Gastroesophageal sphincter (tissue), 3 donors: ENCODE measurements around the gene CSRNP3.

Source experiments
- EP300 ChIP-seq: sonication (generic); formaldehyde crosslinking; IDR thresholded peaks from one replicate; pipeline ENCODE4 v1.6.1; 2017; ENCODE audit warnings: antibody characterized with exemption, mild to moderate bottlenecking
- POLR2A ChIP-seq, 2 donors: fragments of 450-650 bp; IDR thresholded peaks; one replicate each; pipeline ENCODE4 v1.6.1; 2017; ENCODE audit warnings: antibody characterized with exemption in 2 of 2, mild to moderate bottlenecking in 2 of 2, moderate library complexity in 1 of 2
- POLR2AphosphoS5 ChIP-seq: sonication (generic); formaldehyde crosslinking; IDR thresholded peaks from one replicate; pipeline ENCODE4 v1.6.1; 2017; ENCODE audit warnings: antibody characterized with exemption
- TF ChIP-seq, protein P1 (sequence below), 4 experiments: fragments of 200-600 bp in 2 of 4; fragments of 450-650 bp in 2 of 4; sonication (generic) in 1 of 4; IDR thresholded peaks; one replicate each; pipeline ENCODE4 v1.5.1; 2017 to 2019; ENCODE audit warnings: antibody characterized with exemption in 4 of 4, mild to moderate bottlenecking in 2 of 4, moderate library complexity in 2 of 4

DNA sequence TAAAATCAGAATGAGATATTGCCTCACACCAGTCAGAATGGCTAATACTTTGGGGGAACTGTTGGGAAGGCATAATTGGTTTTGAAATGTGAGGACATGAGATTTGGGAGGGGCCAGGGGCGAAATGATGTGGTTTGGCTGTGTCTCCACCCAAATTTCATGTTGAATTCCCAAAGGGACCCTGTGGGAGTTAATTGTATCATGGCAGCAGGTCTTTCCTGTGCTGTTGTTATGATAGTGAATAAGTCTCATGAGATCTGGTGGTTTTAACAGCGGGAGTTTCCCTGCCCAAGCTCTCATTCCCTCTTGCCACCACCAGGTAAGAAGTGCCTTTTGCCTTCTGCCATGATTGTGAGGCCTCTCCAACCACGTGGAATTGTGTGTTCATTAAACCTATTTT lies 59.6 kb downstream of the CSRNP3 start:
- TF ChIP-seq, protein P1, sequence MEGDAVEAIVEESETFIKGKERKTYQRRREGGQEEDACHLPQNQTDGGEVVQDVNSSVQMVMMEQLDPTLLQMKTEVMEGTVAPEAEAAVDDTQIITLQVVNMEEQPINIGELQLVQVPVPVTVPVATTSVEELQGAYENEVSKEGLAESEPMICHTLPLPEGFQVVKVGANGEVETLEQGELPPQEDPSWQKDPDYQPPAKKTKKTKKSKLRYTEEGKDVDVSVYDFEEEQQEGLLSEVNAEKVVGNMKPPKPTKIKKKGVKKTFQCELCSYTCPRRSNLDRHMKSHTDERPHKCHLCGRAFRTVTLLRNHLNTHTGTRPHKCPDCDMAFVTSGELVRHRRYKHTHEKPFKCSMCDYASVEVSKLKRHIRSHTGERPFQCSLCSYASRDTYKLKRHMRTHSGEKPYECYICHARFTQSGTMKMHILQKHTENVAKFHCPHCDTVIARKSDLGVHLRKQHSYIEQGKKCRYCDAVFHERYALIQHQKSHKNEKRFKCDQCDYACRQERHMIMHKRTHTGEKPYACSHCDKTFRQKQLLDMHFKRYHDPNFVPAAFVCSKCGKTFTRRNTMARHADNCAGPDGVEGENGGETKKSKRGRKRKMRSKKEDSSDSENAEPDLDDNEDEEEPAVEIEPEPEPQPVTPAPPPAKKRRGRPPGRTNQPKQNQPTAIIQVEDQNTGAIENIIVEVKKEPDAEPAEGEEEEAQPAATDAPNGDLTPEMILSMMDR (IDR thresholded peaks at IDR 0.05), result no peak
- TF ChIP-seq POLR2A (IDR thresholded peaks at IDR 0.05) (no peak), EP300 (no peak), POLR2AphosphoS5 (no peak)
